ENCODE measurements around the gene KIF3A. TPM values are rescaled to one million over a fixed set of nuclear protein-coding genes. Genes with fewer than 3 reads are reported as not detected.

The KIF3A gene
- total and polyA plus RNA-seq, 2 experiments from 2014 or later = 11.2 to 19.7 TPM

DNA sequence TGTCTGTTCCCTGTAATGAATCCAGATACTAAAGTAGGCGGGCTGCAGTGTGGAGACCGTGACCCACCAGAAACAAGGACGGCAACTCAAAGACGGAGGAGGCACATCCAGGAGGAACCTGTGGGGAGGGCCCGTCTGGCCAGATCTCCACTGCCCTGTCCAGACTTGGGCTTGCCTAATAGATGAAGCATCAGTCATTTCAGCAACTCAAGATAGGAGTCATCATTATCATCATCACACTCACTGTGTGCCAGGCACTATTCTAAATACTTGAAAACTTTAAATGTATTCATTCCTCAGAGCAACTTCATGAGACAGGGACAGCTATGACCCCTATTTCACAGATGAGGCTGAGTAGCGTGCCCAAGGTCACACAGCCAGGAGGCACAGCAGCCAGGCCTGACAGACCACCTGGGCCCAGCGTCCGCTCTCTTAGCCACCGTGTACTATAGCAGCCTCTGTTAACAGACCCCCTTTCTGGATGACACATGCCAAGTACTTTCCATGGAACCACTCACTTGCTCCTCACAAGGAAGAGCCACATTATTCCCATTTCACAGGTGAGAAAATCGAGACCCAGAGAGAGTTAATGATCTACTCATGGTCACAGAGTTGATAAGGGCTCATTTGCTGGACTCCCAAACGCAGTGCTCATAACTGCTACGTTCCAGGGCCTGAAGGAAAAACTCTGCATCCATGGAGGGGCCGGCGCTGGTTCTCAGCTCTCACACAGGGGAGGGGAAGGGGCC is 68.5 kb downstream of the KIF3A start:
- no peaks in the 10 kb centered on the region for H3K36me3 ChIP-seq (ENCODE audit: insufficient read depth)
- no peak overlapping the region for H3K4me2 ChIP-seq
- Mint-ChIP-seq H3K27me3 (ENCODE audit: insufficient read depth, low read depth, poor library complexity) (peaks cover 20% of the 10 kb centered on the region), H3K36me3 (ENCODE audit: low read depth) (no peaks in the 10 kb centered on the region; the same call in 2 of the 3 replicates), H3K4me3 (no peak overlapping the region), H3K4me1 (peaks cover 9% of the 10 kb centered on the region), H3K27ac (no peak overlapping the region), H3K9me3 (no peaks in the 10 kb centered on the region; the same call in 2 of the 3 replicates)
- H3F3A ChIP-seq (replicated peaks; ENCODE audit: low read depth) = no peaks in the 10 kb centered on the region
- H3K9me2 ChIP-seq (ENCODE audit: insufficient read depth) = peaks cover 2% of the 10 kb centered on the region; the same call in 1 of the 2 replicates
- H3K79me2 ChIP-seq (replicated peaks; ENCODE audit: insufficient read depth) = no peaks in the 10 kb centered on the region
- H3K27ac ChIP-seq (ENCODE audit: low read depth) = no peak overlapping the region
- H4K20me1 ChIP-seq (replicated peaks; ENCODE audit: insufficient read depth) = no peaks in the 10 kb centered on the region
- no peak for TF ChIP-seq CREB1 (CRISPR knock-in tag; IDR thresholded peaks at IDR 0.05; ENCODE audit: low read depth)
- TF ChIP-seq, protein P1, sequence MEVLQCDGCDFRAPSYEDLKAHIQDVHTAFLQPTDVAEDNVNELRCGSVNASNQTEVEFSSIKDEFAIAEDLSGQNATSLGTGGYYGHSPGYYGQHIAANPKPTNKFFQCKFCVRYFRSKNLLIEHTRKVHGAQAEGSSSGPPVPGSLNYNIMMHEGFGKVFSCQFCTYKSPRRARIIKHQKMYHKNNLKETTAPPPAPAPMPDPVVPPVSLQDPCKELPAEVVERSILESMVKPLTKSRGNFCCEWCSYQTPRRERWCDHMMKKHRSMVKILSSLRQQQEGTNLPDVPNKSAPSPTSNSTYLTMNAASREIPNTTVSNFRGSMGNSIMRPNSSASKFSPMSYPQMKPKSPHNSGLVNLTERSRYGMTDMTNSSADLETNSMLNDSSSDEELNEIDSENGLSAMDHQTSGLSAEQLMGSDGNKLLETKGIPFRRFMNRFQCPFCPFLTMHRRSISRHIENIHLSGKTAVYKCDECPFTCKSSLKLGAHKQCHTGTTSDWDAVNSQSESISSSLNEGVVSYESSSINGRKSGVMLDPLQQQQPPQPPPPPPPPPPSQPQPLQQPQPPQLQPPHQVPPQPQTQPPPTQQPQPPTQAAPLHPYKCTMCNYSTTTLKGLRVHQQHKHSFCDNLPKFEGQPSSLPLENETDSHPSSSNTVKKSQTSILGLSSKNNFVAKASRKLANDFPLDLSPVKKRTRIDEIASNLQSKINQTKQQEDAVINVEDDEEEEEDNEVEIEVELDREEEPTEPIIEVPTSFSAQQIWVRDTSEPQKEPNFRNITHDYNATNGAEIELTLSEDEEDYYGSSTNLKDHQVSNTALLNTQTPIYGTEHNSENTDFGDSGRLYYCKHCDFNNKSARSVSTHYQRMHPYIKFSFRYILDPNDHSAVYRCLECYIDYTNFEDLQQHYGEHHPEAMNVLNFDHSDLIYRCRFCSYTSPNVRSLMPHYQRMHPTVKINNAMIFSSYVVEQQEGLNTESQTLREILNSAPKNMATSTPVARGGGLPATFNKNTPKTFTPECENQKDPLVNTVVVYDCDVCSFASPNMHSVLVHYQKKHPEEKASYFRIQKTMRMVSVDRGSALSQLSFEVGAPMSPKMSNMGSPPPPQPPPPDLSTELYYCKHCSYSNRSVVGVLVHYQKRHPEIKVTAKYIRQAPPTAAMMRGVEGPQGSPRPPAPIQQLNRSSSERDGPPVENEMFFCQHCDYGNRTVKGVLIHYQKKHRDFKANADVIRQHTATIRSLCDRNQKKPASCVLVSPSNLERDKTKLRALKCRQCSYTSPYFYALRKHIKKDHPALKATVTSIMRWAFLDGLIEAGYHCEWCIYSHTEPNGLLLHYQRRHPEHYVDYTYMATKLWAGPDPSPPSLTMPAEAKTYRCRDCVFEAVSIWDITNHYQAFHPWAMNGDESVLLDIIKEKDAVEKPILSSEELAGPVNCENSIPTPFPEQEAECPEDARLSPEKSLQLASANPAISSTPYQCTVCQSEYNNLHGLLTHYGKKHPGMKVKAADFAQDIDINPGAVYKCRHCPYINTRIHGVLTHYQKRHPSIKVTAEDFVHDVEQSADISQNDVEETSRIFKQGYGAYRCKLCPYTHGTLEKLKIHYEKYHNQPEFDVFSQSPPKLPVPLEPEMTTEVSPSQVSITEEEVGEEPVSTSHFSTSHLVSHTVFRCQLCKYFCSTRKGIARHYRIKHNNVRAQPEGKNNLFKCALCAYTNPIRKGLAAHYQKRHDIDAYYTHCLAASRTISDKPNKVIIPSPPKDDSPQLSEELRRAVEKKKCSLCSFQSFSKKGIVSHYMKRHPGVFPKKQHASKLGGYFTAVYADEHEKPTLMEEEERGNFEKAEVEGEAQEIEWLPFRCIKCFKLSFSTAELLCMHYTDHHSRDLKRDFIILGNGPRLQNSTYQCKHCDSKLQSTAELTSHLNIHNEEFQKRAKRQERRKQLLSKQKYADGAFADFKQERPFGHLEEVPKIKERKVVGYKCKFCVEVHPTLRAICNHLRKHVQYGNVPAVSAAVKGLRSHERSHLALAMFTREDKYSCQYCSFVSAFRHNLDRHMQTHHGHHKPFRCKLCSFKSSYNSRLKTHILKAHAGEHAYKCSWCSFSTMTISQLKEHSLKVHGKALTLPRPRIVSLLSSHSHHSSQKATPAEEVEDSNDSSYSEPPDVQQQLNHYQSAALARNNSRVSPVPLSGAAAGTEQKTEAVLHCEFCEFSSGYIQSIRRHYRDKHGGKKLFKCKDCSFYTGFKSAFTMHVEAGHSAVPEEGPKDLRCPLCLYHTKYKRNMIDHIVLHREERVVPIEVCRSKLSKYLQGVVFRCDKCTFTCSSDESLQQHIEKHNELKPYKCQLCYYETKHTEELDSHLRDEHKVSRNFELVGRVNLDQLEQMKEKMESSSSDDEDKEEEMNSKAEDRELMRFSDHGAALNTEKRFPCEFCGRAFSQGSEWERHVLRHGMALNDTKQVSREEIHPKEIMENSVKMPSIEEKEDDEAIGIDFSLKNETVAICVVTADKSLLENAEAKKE (CRISPR knock-in tag; IDR thresholded peaks at IDR 0.05) = no peak
- no peak for TF ChIP-seq ZNF331 (CRISPR knock-in tag; IDR thresholded peaks at IDR 0.05; ENCODE audit: low read depth)
- TF ChIP-seq POLR2AphosphoS5 (IDR thresholded peaks at IDR 0.05; ENCODE audit: low read depth) = no peak
- TF ChIP-seq, protein P2, sequence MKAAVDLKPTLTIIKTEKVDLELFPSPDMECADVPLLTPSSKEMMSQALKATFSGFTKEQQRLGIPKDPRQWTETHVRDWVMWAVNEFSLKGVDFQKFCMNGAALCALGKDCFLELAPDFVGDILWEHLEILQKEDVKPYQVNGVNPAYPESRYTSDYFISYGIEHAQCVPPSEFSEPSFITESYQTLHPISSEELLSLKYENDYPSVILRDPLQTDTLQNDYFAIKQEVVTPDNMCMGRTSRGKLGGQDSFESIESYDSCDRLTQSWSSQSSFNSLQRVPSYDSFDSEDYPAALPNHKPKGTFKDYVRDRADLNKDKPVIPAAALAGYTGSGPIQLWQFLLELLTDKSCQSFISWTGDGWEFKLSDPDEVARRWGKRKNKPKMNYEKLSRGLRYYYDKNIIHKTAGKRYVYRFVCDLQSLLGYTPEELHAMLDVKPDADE (IDR thresholded peaks at IDR 0.05) = no peak
- TF ChIP-seq NANOG (IDR thresholded peaks at IDR 0.05; ENCODE audit: borderline replicate concordance) = no peak
- no peak for TF ChIP-seq EZH2 (IDR thresholded peaks at IDR 0.05; ENCODE audit: low read depth, unreplicated experiment)
- no peak for TF ChIP-seq STAT1 (IDR thresholded peaks at IDR 0.05; ENCODE audit: unreplicated experiment)
- TF ChIP-seq ZNF114 (CRISPR knock-in tag; IDR thresholded peaks at IDR 0.05) = no peak
- TF ChIP-seq EZH2phosphoT487 (IDR thresholded peaks at IDR 0.05; ENCODE audit: unreplicated experiment) = no peak
- TF ChIP-seq JUNB (IDR thresholded peaks at IDR 0.05; ENCODE audit: unreplicated experiment) = no peak
- TF ChIP-seq, protein P3, sequence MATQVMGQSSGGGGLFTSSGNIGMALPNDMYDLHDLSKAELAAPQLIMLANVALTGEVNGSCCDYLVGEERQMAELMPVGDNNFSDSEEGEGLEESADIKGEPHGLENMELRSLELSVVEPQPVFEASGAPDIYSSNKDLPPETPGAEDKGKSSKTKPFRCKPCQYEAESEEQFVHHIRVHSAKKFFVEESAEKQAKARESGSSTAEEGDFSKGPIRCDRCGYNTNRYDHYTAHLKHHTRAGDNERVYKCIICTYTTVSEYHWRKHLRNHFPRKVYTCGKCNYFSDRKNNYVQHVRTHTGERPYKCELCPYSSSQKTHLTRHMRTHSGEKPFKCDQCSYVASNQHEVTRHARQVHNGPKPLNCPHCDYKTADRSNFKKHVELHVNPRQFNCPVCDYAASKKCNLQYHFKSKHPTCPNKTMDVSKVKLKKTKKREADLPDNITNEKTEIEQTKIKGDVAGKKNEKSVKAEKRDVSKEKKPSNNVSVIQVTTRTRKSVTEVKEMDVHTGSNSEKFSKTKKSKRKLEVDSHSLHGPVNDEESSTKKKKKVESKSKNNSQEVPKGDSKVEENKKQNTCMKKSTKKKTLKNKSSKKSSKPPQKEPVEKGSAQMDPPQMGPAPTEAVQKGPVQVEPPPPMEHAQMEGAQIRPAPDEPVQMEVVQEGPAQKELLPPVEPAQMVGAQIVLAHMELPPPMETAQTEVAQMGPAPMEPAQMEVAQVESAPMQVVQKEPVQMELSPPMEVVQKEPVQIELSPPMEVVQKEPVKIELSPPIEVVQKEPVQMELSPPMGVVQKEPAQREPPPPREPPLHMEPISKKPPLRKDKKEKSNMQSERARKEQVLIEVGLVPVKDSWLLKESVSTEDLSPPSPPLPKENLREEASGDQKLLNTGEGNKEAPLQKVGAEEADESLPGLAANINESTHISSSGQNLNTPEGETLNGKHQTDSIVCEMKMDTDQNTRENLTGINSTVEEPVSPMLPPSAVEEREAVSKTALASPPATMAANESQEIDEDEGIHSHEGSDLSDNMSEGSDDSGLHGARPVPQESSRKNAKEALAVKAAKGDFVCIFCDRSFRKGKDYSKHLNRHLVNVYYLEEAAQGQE (IDR thresholded peaks at IDR 0.05; ENCODE audit: unreplicated experiment) = no peak
- TF ChIP-seq, protein P4, sequence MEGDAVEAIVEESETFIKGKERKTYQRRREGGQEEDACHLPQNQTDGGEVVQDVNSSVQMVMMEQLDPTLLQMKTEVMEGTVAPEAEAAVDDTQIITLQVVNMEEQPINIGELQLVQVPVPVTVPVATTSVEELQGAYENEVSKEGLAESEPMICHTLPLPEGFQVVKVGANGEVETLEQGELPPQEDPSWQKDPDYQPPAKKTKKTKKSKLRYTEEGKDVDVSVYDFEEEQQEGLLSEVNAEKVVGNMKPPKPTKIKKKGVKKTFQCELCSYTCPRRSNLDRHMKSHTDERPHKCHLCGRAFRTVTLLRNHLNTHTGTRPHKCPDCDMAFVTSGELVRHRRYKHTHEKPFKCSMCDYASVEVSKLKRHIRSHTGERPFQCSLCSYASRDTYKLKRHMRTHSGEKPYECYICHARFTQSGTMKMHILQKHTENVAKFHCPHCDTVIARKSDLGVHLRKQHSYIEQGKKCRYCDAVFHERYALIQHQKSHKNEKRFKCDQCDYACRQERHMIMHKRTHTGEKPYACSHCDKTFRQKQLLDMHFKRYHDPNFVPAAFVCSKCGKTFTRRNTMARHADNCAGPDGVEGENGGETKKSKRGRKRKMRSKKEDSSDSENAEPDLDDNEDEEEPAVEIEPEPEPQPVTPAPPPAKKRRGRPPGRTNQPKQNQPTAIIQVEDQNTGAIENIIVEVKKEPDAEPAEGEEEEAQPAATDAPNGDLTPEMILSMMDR (conservative IDR thresholded peaks at IDR 0.05; ENCODE audit: low read depth in 2 of 2) = no peak
- no peaks in the 10 kb centered on the region for H3K27me3 ChIP-seq (ENCODE audit: insufficient read depth)
- no peak overlapping the region for H3K4me3 ChIP-seq
- H3K4me1 ChIP-seq (ENCODE audit: insufficient read depth) = no peaks in the 10 kb centered on the region
- DNase-seq (ENCODE audit: low spot score) = no peak
- ATAC-seq = no peak
- H2AFZ ChIP-seq = peak overlapping the region; percentile 56; the same call in 1 of the 2 replicates
